HepG2 (cell line): ENCODE measurements around the gene SLC5A6. TPM values are rescaled to one million over a fixed set of nuclear protein-coding genes. Genes with fewer than 3 reads are reported as not detected.
A peak's percentile ranks its signal among the peaks of the same experiment; 100 is the strongest.

Source experiments
- ARNTL ChIP-seq: sonication (generic); formaldehyde crosslinking; IDR thresholded peaks from 2 replicates; pipeline ENCODE4 v1.4.0; 2020; ENCODE audit warnings: mild to moderate bottlenecking, missing genetic modification reagents
- BRCA1 ChIP-seq: sonication (generic); formaldehyde crosslinking; IDR thresholded peaks from 2 replicates; pipeline ENCODE4 v1.4.0; 2020; ENCODE audit warnings: missing genetic modification reagents
- ELF3 ChIP-seq: IDR thresholded peaks from 2 replicates; pipeline ENCODE4 v1.6.1; 2016; ENCODE audit warnings: missing genetic modification reagents, missing compliant biosample characterization
- ETV6 ChIP-seq: sonication (generic); formaldehyde crosslinking; conservative IDR thresholded peaks from 2 replicates; pipeline ENCODE4 v1.4.0; 2020; ENCODE audit warnings: missing genetic modification reagents
- FOXC1 ChIP-seq: sonication (generic); formaldehyde crosslinking; IDR thresholded peaks from 2 replicates; pipeline ENCODE4 v1.8.0; 2022; ENCODE audit warnings: mild to moderate bottlenecking, missing genetic modification reagents, borderline replicate concordance
- HDAC1 ChIP-seq: sonication (generic); formaldehyde crosslinking; IDR thresholded peaks from 2 replicates; pipeline ENCODE4 v1.5.1; 2020; ENCODE audit warnings: mild to moderate bottlenecking, missing genetic modification reagents
- HMG20A ChIP-seq: IDR thresholded peaks from 2 replicates; pipeline ENCODE4 v1.6.1; 2016; ENCODE audit warnings: borderline replicate concordance
- HOXA5 ChIP-seq: sonication (generic); formaldehyde crosslinking; IDR thresholded peaks from 2 replicates; pipeline ENCODE4 v1.4.0; 2020; ENCODE audit warnings: missing genetic modification reagents
- ISL2 ChIP-seq: sonication (generic); formaldehyde crosslinking; IDR thresholded peaks from 2 replicates; pipeline ENCODE4 v1.5.0; 2020; ENCODE audit warnings: missing genetic modification reagents
- KLF13 ChIP-seq: sonication (generic); formaldehyde crosslinking; IDR thresholded peaks from 2 replicates; pipeline ENCODE4 v1.4.0; 2020; ENCODE audit warnings: mild to moderate bottlenecking, missing genetic modification reagents
- KMT2A ChIP-seq: sonication (generic); formaldehyde crosslinking; IDR thresholded peaks from 2 replicates; pipeline ENCODE4 v1.4.0; 2020; ENCODE audit warnings: missing genetic modification reagents
- PLRG1 ChIP-seq: fragments of 450-650 bp; conservative IDR thresholded peaks from 2 replicates; pipeline ENCODE4 v1.6.1; 2016
- SAFB2 ChIP-seq: sonication (generic); formaldehyde crosslinking; IDR thresholded peaks from 2 replicates; pipeline ENCODE4 v1.5.1; 2020; ENCODE audit warnings: missing genetic modification reagents, low read depth, mild to moderate bottlenecking, borderline replicate concordance
- SP2 ChIP-seq: sonication (generic); formaldehyde crosslinking; IDR thresholded peaks from 2 replicates; pipeline ENCODE4 v1.5.1; 2020; ENCODE audit warnings: mild to moderate bottlenecking, missing genetic modification reagents
- ZEB1 ChIP-seq: IDR thresholded peaks from 2 replicates; pipeline ENCODE4 v1.6.1; 2012; ENCODE audit warnings: mild to moderate bottlenecking, low read depth, inconsistent platforms; ENCODE audit not compliant: insufficient replicate concordance
- ZFP41 ChIP-seq: sonication (generic); formaldehyde crosslinking; IDR thresholded peaks from 2 replicates; pipeline ENCODE4 v1.4.0; 2020; ENCODE audit warnings: mild to moderate bottlenecking, missing genetic modification reagents, borderline replicate concordance
- ZNF232 ChIP-seq: sonication (generic); formaldehyde crosslinking; IDR thresholded peaks from 2 replicates; pipeline ENCODE4 v1.4.0; 2020; ENCODE audit warnings: missing genetic modification reagents, borderline replicate concordance
- ZNF24 ChIP-seq: fragments of 450-650 bp; IDR thresholded peaks from 2 replicates; pipeline ENCODE4 v1.6.1; 2017; ENCODE audit warnings: antibody characterized with exemption, mild to moderate bottlenecking
- ZNF260 ChIP-seq: sonication (generic); formaldehyde crosslinking; IDR thresholded peaks from 2 replicates; pipeline ENCODE4 v1.4.0; 2020; ENCODE audit warnings: missing genetic modification reagents, low read depth, mild to moderate bottlenecking, borderline replicate concordance
- ZNF264 ChIP-seq: sonication (generic); formaldehyde crosslinking; IDR thresholded peaks from 2 replicates; pipeline ENCODE4 v1.4.0; 2020; ENCODE audit warnings: missing genetic modification reagents
- ZNF549 ChIP-seq: sonication (generic); formaldehyde crosslinking; IDR thresholded peaks from 2 replicates; pipeline ENCODE4 v1.5.0; 2020; ENCODE audit warnings: missing genetic modification reagents
- ZNF644 ChIP-seq: IDR thresholded peaks from 2 replicates; pipeline ENCODE4 v1.6.1; 2016; ENCODE audit warnings: low read depth
- ZNF788 ChIP-seq: sonication (generic); formaldehyde crosslinking; IDR thresholded peaks from 2 replicates; pipeline ENCODE4 v1.5.0; 2020; ENCODE audit warnings: mild to moderate bottlenecking, missing genetic modification reagents, borderline replicate concordance
- ZNF841 ChIP-seq: sonication (generic); formaldehyde crosslinking; IDR thresholded peaks from 2 replicates; pipeline ENCODE4 v1.8.1; 2023; ENCODE audit warnings: missing genetic modification reagents, borderline replicate concordance
- ZSCAN20 ChIP-seq: sonication (generic); formaldehyde crosslinking; IDR thresholded peaks from 2 replicates; pipeline ENCODE4 v1.4.0; 2020; ENCODE audit warnings: missing genetic modification reagents, mild to moderate bottlenecking, borderline replicate concordance
- polyA plus RNA-seq, 8 experiments: library from polyadenylated mRNA; depleted of rRNA in 3 of 8; stranded (reverse) in 7 of 8; unstranded in 1 of 8; fragments of >200 nt; fragmentation: Illumina TruSeq in 4 of 8; extraction: Trizol in 4 of 8; gene quantifications; 2 replicates each; pipeline versions ENCODE4 v1.2.1 to v1.2.3, GENCODE V29; 2011 to 2016; ENCODE audit warnings: low read depth in 4 of 8, missing spikeins in 1 of 8, mixed read lengths in 1 of 8; ENCODE audit not compliant: insufficient read depth in 1 of 8
- total RNA-seq, 5 experiments: library from RNA; depleted of rRNA; stranded (reverse); fragments of >200 nt; fragmentation: Illumina TruSeq; extraction: Trizol; gene quantifications; 2 replicates each; pipeline ENCODE4 v1.2.3, GENCODE V29; 2016; ENCODE audit warnings: low read depth in 1 of 5
- TF ChIP-seq, protein P1 (sequence below): sonication (generic); formaldehyde crosslinking; IDR thresholded peaks from 2 replicates; pipeline ENCODE4 v1.4.0; 2020; ENCODE audit warnings: missing genetic modification reagents
- TF ChIP-seq, protein P2 (sequence below): sonication (generic); formaldehyde crosslinking; IDR thresholded peaks from 2 replicates; pipeline ENCODE4 v1.4.0; 2020; ENCODE audit warnings: mild to moderate bottlenecking, low read depth, missing genetic modification reagents
- TF ChIP-seq, protein P3 (sequence below): conservative IDR thresholded peaks from 2 replicates; pipeline ENCODE4 v1.6.1; 2018; ENCODE audit warnings: missing genetic modification reagents

SLC5A6 gene
- total and polyA plus RNA-seq, 2 of the 13 experiments (the other 11 are each of a cell fraction or from before 2014, with no cell fraction given), result 135 to 417 TPM

DNA sequence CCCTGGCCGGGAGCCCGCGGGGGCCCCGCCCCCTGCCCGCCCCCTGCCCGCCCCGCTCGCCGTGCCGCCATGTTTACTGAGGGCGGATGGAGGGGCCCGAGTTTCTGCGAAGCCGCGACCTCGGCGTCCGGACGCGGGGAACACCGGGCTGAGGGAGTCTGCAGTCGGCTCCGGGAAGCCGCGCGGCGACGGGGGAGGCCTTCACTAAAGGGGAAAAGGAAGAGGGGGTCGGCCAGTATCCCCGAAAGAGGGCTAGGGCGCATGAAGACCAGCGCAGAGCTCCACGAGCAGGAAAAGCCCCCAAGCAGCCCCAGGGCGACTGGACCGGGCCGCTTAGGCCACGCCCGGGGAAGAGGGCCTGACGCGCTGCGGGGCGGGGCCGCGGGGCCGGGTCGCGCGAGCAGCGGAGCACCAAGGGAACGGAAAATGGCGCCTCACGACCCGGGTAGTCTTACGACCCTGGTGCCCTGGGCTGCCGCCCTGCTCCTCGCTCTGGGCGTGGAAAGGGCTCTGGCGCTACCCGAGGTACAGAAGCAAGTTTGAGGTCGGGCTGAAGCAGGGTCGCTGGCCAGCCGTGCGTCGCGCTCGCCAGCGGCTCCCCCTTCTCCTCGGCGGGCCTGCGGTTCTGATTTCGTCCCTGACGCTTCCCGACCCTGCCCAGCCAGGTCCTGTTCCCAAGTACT is at the start of gene SLC5A6, which contains the start of gene ATRAID (continued):
- TF ChIP-seq ZNF232 (CRISPR knock-in tag), result peak; percentile 87; the same call in 1 of the 2 replicates
- peak; percentile 63; the same call in 1 of the 2 replicates for TF ChIP-seq KLF13 (CRISPR knock-in tag)
- TF ChIP-seq ZFP41 (CRISPR knock-in tag), result peak; percentile 84; the same call in 1 of the 2 replicates
- TF ChIP-seq HOXA5, result peak; percentile 86
- TF ChIP-seq ZNF644 (CRISPR knock-in tag), result no peak
- TF ChIP-seq ZEB1, result peak; percentile 46
- no peak; the same call in 1 of the 2 replicates for TF ChIP-seq ELF3
- TF ChIP-seq FOXC1 (CRISPR knock-in tag), result no peak; the same call in 1 of the 2 replicates
- TF ChIP-seq SP2 (CRISPR knock-in tag), result peak; percentile 51
- TF ChIP-seq ETV6 (CRISPR knock-in tag), result peak; percentile 79; the same call in 1 of the 2 replicates
- TF ChIP-seq ZNF24, result no peak; the same call in 1 of the 2 replicates
- TF ChIP-seq BRCA1 (CRISPR knock-in tag), result no peak; the same call in 1 of the 2 replicates
- no peak for TF ChIP-seq ZNF549 (CRISPR knock-in tag)
- peak; percentile 62; the same call in 1 of the 2 replicates for TF ChIP-seq HMG20A (CRISPR knock-in tag)
- TF ChIP-seq, protein P1, sequence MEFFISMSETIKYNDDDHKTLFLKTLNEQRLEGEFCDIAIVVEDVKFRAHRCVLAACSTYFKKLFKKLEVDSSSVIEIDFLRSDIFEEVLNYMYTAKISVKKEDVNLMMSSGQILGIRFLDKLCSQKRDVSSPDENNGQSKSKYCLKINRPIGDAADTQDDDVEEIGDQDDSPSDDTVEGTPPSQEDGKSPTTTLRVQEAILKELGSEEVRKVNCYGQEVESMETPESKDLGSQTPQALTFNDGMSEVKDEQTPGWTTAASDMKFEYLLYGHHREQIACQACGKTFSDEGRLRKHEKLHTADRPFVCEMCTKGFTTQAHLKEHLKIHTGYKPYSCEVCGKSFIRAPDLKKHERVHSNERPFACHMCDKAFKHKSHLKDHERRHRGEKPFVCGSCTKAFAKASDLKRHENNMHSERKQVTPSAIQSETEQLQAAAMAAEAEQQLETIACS (CRISPR knock-in tag), result peak; percentile 49; the same call in 1 of the 2 replicates
- TF ChIP-seq, protein P2, sequence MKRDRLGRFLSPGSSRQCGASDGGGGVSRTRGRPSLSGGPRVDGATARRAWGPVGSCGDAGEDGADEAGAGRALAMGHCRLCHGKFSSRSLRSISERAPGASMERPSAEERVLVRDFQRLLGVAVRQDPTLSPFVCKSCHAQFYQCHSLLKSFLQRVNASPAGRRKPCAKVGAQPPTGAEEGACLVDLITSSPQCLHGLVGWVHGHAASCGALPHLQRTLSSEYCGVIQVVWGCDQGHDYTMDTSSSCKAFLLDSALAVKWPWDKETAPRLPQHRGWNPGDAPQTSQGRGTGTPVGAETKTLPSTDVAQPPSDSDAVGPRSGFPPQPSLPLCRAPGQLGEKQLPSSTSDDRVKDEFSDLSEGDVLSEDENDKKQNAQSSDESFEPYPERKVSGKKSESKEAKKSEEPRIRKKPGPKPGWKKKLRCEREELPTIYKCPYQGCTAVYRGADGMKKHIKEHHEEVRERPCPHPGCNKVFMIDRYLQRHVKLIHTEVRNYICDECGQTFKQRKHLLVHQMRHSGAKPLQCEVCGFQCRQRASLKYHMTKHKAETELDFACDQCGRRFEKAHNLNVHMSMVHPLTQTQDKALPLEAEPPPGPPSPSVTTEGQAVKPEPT (CRISPR knock-in tag), result peak; percentile 26; the same call in 1 of the 2 replicates
- TF ChIP-seq ZSCAN20 (CRISPR knock-in tag), result 0 out of 2 replicates have a peak, but pooled peaks have one; percentile 17
- peak; percentile 75 for TF ChIP-seq ISL2 (CRISPR knock-in tag)
- TF ChIP-seq, protein P3, sequence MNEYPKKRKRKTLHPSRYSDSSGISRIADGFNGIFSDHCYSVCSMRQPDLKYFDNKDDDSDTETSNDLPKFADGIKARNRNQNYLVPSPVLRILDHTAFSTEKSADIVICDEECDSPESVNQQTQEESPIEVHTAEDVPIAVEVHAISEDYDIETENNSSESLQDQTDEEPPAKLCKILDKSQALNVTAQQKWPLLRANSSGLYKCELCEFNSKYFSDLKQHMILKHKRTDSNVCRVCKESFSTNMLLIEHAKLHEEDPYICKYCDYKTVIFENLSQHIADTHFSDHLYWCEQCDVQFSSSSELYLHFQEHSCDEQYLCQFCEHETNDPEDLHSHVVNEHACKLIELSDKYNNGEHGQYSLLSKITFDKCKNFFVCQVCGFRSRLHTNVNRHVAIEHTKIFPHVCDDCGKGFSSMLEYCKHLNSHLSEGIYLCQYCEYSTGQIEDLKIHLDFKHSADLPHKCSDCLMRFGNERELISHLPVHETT (CRISPR knock-in tag), result no peak
- peak; percentile 99 for TF ChIP-seq KMT2A (CRISPR knock-in tag)
- TF ChIP-seq ZNF260 (CRISPR knock-in tag), result no peak
- TF ChIP-seq ZNF788 (CRISPR knock-in tag), result peak; percentile 88; the same call in 1 of the 2 replicates
- peak; percentile 70; the same call in 1 of the 2 replicates for TF ChIP-seq ARNTL (CRISPR knock-in tag)
- TF ChIP-seq PLRG1, result no peak
- TF ChIP-seq ZNF841 (CRISPR knock-in tag), result no peak
- peak; percentile 83 for TF ChIP-seq HDAC1
- peak; percentile 13; the same call in 1 of the 2 replicates for TF ChIP-seq ZNF264 (CRISPR knock-in tag)
- TF ChIP-seq SAFB2 (CRISPR knock-in tag), result peak; percentile 27
